HEK293T (cell line): ENCODE measurements around the gene GNPTG.

Source experiments
- CTCF ChIA-PET: fragments of 350-600 bp; formaldehyde crosslinking; extraction: SDS; loops from one replicate; lab custom pipeline; 2021; ENCODE audit warnings: antibody characterized with exemption, inconsistent platforms; lab: Yijun Ruan, JAX
- POLR2A ChIA-PET: fragments of 350-600 bp; formaldehyde crosslinking; extraction: SDS; loops from one replicate; lab custom pipeline; 2020; ENCODE audit warnings: antibody characterized with exemption, inconsistent platforms; lab: Yijun Ruan, JAX
- DNase-seq: peaks from one replicate; pipeline ENCODE4 v3.0.0; 2012; ENCODE audit warnings: mixed read lengths; ENCODE audit errors: extremely low spot score
- ARNT ChIP-seq: fragments of 450-650 bp; IDR thresholded peaks from 2 replicates; pipeline ENCODE4 v1.6.1; 2017; ENCODE audit warnings: mild to moderate bottlenecking
- BHLHE40 ChIP-seq: fragments of 450-650 bp; IDR thresholded peaks from 2 replicates; pipeline ENCODE4 v1.6.1; 2016; ENCODE audit warnings: mild to moderate bottlenecking, moderate library complexity, borderline replicate concordance
- CTBP1 ChIP-seq: fragments of 450-650 bp; IDR thresholded peaks from 2 replicates; pipeline ENCODE4 v1.6.1; 2016; ENCODE audit warnings: borderline replicate concordance
- ELF4 ChIP-seq: fragments of 450-650 bp; IDR thresholded peaks from 2 replicates; pipeline ENCODE4 v1.6.1; 2017; ENCODE audit warnings: antibody characterized with exemption
- FOXA1 ChIP-seq: fragments of 450-650 bp; IDR thresholded peaks from 2 replicates; pipeline ENCODE4 v1.6.1; 2016; ENCODE audit warnings: mild to moderate bottlenecking
- FOXK2 ChIP-seq: fragments of 450-650 bp; IDR thresholded peaks from 2 replicates; pipeline ENCODE4 v1.6.1; 2016; ENCODE audit warnings: mild to moderate bottlenecking
- FOXM1 ChIP-seq: fragments of 450-650 bp; IDR thresholded peaks from 2 replicates; pipeline ENCODE4 v1.6.1; 2017; ENCODE audit warnings: mild to moderate bottlenecking, borderline replicate concordance
- HDGF ChIP-seq: fragments of 450-650 bp; IDR thresholded peaks from 2 replicates; pipeline ENCODE4 v1.6.1; 2017; ENCODE audit warnings: antibody characterized with exemption, borderline replicate concordance
- L3MBTL2 ChIP-seq: fragments of 450-650 bp; conservative IDR thresholded peaks from 2 replicates; pipeline ENCODE4 v1.6.1; 2016; ENCODE audit warnings: mild to moderate bottlenecking
- LEF1 ChIP-seq: fragments of 450-650 bp; IDR thresholded peaks from 2 replicates; pipeline ENCODE4 v1.6.1; 2017; ENCODE audit warnings: mild to moderate bottlenecking, borderline replicate concordance
- NFRKB ChIP-seq: fragments of 450-650 bp; IDR thresholded peaks from 2 replicates; pipeline ENCODE4 v1.6.1; 2016; ENCODE audit warnings: mild to moderate bottlenecking, moderate library complexity
- PKNOX1 ChIP-seq: fragments of 450-650 bp; IDR thresholded peaks from 2 replicates; pipeline ENCODE4 v1.6.1; 2016
- SP1 ChIP-seq: fragments of 450-650 bp; IDR thresholded peaks from 2 replicates; pipeline ENCODE4 v1.6.1; 2017
- SUZ12 ChIP-seq: fragments of 450-650 bp; IDR thresholded peaks from 2 replicates; pipeline ENCODE4 v1.6.1; 2016; ENCODE audit warnings: mild to moderate bottlenecking
- ZNF384 ChIP-seq: fragments of 450-650 bp; IDR thresholded peaks from 2 replicates; pipeline ENCODE4 v1.6.1; 2016

GNPTG gene

DNA sequence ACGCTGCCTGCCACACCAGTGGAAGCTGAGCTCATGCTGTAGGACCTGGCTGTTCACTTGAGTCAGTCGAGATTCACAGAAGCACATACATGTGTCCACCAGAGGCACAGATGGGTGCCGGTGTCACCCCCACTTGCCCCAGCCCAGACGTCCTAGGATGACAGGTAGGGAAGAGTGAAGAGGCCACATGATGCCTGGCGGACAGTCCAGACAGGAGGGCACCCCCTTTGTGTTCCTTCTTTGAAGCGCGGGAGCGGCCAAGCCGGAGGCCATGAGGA is 33.5 kb upstream of the GNPTG start:
- ChIA-PET CTCF (no interaction called here), POLR2A (no interaction called here)
- no peak for TF ChIP-seq CTBP1
- no peak for TF ChIP-seq NFRKB
- TF ChIP-seq PKNOX1: no peak
- TF ChIP-seq ELF4: no peak
- TF ChIP-seq LEF1: no peak
- DNase-seq: no peak

DNA sequence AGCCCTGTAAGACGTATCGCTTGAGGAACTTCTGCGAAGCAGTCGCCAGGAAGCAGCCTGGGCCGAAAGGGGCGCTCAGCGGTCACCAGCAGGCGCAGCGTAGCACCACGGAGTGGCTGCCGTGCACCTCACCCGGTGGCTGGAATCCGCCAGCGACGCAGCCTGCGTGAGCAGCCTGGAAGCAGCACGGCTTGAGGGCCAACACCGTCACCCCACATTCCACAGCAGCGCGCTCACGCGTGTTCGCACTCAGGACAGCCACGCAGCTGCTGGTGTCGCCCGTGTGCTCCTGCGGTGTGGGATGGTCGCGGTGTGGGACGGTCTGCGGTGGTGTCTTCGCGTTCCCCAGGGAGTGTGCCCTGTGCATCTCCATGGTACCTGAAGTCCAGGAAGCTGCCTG is 32.7 kb upstream of the GNPTG start:
- no peak for DNase-seq
- CTCF ChIA-PET: no interaction called here
- POLR2A ChIA-PET: no interaction called here
- TF ChIP-seq ZNF384 (no peak), L3MBTL2 (no peak), SP1 (no peak)

DNA sequence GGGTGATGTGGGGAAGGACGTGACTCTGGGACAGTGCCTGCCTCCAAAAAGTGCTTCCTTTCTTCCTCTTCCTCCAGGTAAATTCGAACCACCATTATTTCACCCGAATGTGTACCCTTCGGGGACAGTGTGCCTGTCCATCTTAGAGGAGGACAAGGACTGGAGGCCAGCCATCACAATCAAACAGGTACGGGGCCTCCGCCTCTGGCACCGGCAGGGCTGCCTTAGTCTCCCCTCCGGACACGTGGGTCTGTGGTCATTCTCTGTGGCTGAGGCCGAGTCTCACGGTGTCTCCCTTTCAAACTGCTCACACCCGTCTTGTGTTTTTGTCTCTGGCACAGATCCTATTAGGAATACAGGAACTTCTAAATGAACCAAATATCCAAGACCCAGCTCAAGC is 31.6 kb upstream of the GNPTG start:
- no peak for TF ChIP-seq SUZ12

DNA sequence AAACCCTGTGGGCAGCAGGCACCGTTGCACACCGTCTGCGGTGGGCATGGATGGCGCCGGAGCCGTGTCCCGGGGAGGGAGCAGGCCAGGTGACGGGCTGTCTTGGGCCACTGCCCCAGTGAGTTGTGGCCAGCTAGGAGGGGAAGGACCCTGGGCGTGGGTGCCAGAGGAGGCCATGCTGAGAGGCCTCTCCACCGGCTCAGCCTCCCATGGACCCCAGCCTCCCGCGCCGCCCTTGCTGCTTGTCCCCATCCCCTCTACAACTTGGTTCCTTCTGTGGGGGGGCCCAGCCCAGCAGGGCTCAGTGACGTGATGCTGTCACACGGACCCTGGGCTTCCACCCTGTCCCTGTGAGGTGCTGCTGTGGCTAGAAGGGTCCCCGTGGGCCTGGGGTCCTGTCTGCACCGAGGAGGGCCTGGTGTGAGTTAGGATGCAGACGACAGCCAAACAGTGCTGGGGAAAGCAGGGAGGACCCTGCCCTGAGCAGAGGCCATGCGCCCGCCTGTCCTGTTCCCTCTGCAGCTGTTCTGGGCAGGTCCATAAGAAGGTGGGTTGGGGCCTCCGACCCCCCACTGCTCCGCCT is 31.0 kb upstream of the GNPTG start:
- ChIA-PET POLR2A (interaction anchor here (0.8 kb wide), 1 partner anchor 11 kb away, joined by 3 read pairs; the partner anchor contains the start of gene UBE2I), CTCF (no interaction called here)
- TF ChIP-seq L3MBTL2 (no peak), FOXA1 (no peak), FOXK2 (no peak), PKNOX1 (no peak), CTBP1 (no peak), FOXM1 (no peak), ELF4 (no peak), ARNT (no peak), SP1 (no peak), SUZ12 (no peak)
- no peak for DNase-seq

More for the DNA sequence above, 31.6 kb upstream of the GNPTG start:
- DNase-seq: no peak
- CTCF ChIA-PET: no interaction called here
- POLR2A ChIA-PET: interaction anchor here (0.8 kb wide), 1 partner anchor 11 kb away, joined by 3 read pairs; the partner anchor contains the start of gene UBE2I

- ChIA-PET CTCF (no interaction called here), POLR2A (no interaction called here)
- no peak for DNase-seq
- TF ChIP-seq LEF1 (no peak), FOXM1 (no peak), PKNOX1 (no peak), NFRKB (no peak)
Measured at GRCh38 chr16:1322407-1322806, 29.3 kb upstream of the GNPTG start.

DNA sequence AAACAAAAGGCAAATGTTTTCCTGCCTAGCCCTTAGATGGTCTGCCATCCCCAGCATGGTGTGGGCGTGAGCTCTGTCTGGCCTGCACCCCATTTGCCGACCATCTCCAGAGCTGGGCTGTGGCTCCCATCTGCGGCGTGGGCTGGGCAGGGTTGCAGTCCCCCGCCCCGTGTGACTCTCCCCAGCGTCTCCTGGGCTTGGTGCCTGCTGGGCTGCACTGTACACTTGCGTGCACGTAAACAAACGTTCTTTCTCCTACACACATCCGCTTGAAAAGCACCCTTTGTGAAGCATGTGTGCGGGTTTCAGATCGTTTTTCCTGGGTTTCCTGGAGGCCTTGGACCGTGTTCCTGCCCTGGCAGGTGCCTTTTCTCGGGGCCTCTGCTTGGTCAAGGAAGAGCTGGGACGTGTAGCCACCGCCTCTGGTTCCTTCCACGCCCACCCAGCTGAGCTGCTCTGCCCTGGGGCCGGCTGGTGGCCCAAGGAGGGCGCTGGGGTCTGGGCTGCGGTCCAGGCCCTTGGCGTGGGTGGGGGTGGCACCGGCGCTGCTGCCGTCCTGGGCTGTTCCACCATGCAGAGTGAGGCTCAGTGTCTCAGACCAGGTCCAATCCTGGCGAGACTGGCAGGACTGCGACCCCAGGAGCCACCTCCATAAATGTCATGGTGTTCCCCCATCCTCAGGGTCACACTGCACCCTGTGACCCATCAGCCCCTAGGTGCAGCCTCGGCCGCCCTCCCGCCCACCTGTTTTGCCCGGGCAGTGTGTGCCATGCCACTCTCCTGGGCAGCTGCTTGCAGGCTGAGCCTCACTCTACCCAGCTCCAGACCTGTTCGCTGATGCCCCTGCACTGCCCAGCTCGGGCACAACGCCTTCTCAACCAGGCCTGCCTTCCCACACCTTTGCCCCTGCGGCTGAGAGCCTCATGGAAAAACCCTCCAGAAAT is 28.2 kb upstream of the GNPTG start:
- ChIA-PET CTCF (no interaction called here), POLR2A (no interaction called here)
- no peak for TF ChIP-seq BHLHE40
- TF ChIP-seq FOXA1: no peak
- no peak for TF ChIP-seq ARNT
- no peak for TF ChIP-seq CTBP1
- TF ChIP-seq FOXM1: no peak
- TF ChIP-seq HDGF: no peak
- no peak for TF ChIP-seq ELF4
- no peak for TF ChIP-seq SUZ12
- no peak for TF ChIP-seq PKNOX1
- TF ChIP-seq L3MBTL2: no peak
- DNase-seq: no peak
